Transverse colon (tissue), 4 donors: Measurements from ENCODE around the gene CFAP299.

Experiments
- CTCF ChIP-seq, 5 experiments: fragments of 200-600 bp in 3 of 5; fragments of 450-650 bp in 2 of 5; sonication (generic) in 3 of 5; IDR thresholded peaks; 1 replicate in 2 of 5; 2 replicates in 3 of 5; pipeline ENCODE4 v1.5.1; 2016 to 2017; ENCODE audit warnings: antibody characterized with exemption in 5 of 5, inconsistent platforms in 3 of 5, mild to moderate bottlenecking in 2 of 5, moderate library complexity in 1 of 5
- POLR2AphosphoS5 ChIP-seq, 3 donors: sonication (generic); formaldehyde crosslinking; IDR thresholded peaks; one replicate each; pipeline ENCODE4 v1.6.1; 2016; ENCODE audit warnings: antibody characterized with exemption in 3 of 3

- TF ChIP-seq POLR2AphosphoS5 (IDR thresholded peaks at IDR 0.05) (no peak), CTCF (IDR thresholded peaks at IDR 0.05) (no peak)
Measured at GRCh38 chr4:80446248-80446647, 110.7 kb downstream of the CFAP299 start.
